Fibroblast of lung (primary cell): ENCODE results near the gene IL3. TPM values are rescaled to one million over a fixed set of nuclear protein-coding genes. Genes with fewer than 3 reads are reported as not detected.

Experiments used
- DNase-seq, 2 donors: peaks; one replicate each; pipeline versions ENCODE4 v3.0.0 to v3.0.0-alpha.2; 2010; ENCODE audit warnings: low read depth in 2 of 2
- H2AFZ ChIP-seq: 2 replicates; pipeline ENCODE4 v1.5.1; 2012; ENCODE audit warnings: low read length, control low read depth, inconsistent platforms
- H3K27ac ChIP-seq: 2 replicates; pipeline ENCODE4 v1.5.1; 2011; ENCODE audit warnings: low read length, control low read depth; ENCODE audit not compliant: insufficient read depth
- H3K27me3 ChIP-seq: 2 replicates; pipeline ENCODE4 v1.5.1; 2011; ENCODE audit warnings: mild to moderate bottlenecking, low read length; ENCODE audit not compliant: control insufficient read depth, insufficient read depth
- H3K36me3 ChIP-seq: 2 replicates; pipeline ENCODE4 v1.5.1; 2011; ENCODE audit warnings: low read length; ENCODE audit not compliant: control insufficient read depth, insufficient read depth
- H3K4me1 ChIP-seq: 2 replicates; pipeline ENCODE4 v1.5.1; 2011; ENCODE audit warnings: low read length; ENCODE audit not compliant: control insufficient read depth, insufficient read depth; ENCODE audit errors: extremely low read depth
- H3K4me2 ChIP-seq: 2 replicates; pipeline ENCODE4 v1.5.1; 2011; ENCODE audit warnings: low read length, control low read depth; ENCODE audit not compliant: insufficient read depth; ENCODE audit errors: extremely low read depth
- H3K4me3 ChIP-seq, 4 experiments: fragments of 200-600 bp in 1 of 4; sonication (generic) in 1 of 4; replicated peaks in 1 of 4; 2 replicates each; pipeline ENCODE4 v1.5.1; 2011 to 2016; ENCODE audit warnings: low read length in 4 of 4, low read depth in 3 of 4, mild to moderate bottlenecking in 3 of 4, control low read depth in 2 of 4, inconsistent platforms in 1 of 4, mixed read lengths in 1 of 4; ENCODE audit not compliant: insufficient read depth in 1 of 4; ENCODE audit errors: control extremely low read depth in 1 of 4
- H3K79me2 ChIP-seq: 2 replicates; pipeline ENCODE4 v1.5.1; 2012; ENCODE audit warnings: mild to moderate bottlenecking, low read length, inconsistent platforms; ENCODE audit not compliant: control insufficient read depth, insufficient read depth
- H3K9ac ChIP-seq: 2 replicates; pipeline ENCODE4 v1.5.1; 2011; ENCODE audit warnings: mild to moderate bottlenecking, low read length, control low read depth; ENCODE audit not compliant: insufficient read depth
- H3K9me3 ChIP-seq: 2 replicates; pipeline ENCODE4 v1.5.1; 2012; ENCODE audit warnings: low read depth, low read length; ENCODE audit not compliant: control insufficient read depth, insufficient read depth
- H4K20me1 ChIP-seq: 2 replicates; pipeline ENCODE4 v1.5.1; 2011; ENCODE audit warnings: low read length; ENCODE audit not compliant: control insufficient read depth, insufficient read depth; ENCODE audit errors: extremely low read depth
- CTCF ChIP-seq, 2 donors: IDR thresholded peaks in 1 of 2; conservative IDR thresholded peaks in 1 of 2; 1 replicate in 1 of 2; 2 replicates in 1 of 2; pipeline ENCODE4 v1.5.1; 2011 to 2012; ENCODE audit warnings: low read length in 2 of 2, control low read depth in 1 of 2, inconsistent platforms in 1 of 2, low read depth in 1 of 2, mild to moderate bottlenecking in 1 of 2
- EZH2 ChIP-seq: IDR thresholded peaks from 2 replicates; pipeline ENCODE4 v1.5.1; 2012; ENCODE audit warnings: low read length, control low read depth, mild to moderate bottlenecking; ENCODE audit errors: missing control alignments
- polyA plus RNA-seq, 2 donors: library from polyadenylated mRNA; depleted of rRNA in 1 of 2; stranded (reverse) in 1 of 2; unstranded in 1 of 2; fragments of >200 nt; gene quantifications; 2 replicates each; pipeline ENCODE4 v1.2.1, GENCODE V29; 2011 to 2012; ENCODE audit warnings: missing spikeins in 1 of 2
- total RNA-seq: library from RNA; depleted of rRNA; stranded (reverse); fragments of >200 nt; gene quantifications from 2 replicates; pipeline ENCODE4 v1.2.1, GENCODE V29; 2014

IL3 gene
- total and polyA plus RNA-seq, 2 donors (not counting 1 experiment from before 2014, with no cell fraction given) = not detected

DNA sequence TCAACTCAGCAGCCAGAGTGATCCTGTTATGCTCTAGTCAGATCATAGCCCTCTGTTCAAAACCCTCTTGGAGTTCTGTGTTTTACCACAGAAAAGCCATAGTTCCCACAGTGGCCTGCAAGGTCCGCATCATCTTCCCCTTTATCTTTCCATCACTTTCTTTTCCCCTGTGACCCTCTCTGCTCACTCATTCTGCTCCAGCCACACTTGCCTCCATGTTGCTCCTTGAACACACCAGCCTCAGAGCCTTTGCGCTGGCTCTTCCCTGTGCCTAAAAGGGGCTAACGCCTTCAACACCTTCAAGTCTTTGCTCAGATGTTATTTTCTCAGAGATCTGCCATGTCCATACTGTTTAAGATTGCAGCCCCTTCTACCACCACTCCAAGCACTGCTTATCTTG lies 39.5 kb downstream of the IL3 start:
- Histone ChIP-seq H3K4me3 (no peak overlapping the region), H3K79me2 (no peaks in the 10 kb centered on the region), H4K20me1 (no peaks in the 10 kb centered on the region), H3K9ac (no peak overlapping the region), H3K36me3 (no peaks in the 10 kb centered on the region), H3K27ac (no peak overlapping the region), H3K4me1 (peaks cover 33% of the 10 kb centered on the region), H3K4me2 (no peak overlapping the region), H3K9me3 (no peaks in the 10 kb centered on the region), H2AFZ (no peak overlapping the region), H3K27me3 (no peaks in the 10 kb centered on the region)
- DNase-seq = no peak
- no peak for TF ChIP-seq CTCF (conservative IDR thresholded peaks at IDR 0.05 in 1 of 2, IDR thresholded peaks at IDR 0.05 in 1 of 2; ENCODE audit: low read depth in 1 of 2, low read length in 2 of 2)
- no peak for TF ChIP-seq EZH2

- H3K4me2 ChIP-seq = no peak overlapping the region
- H4K20me1 ChIP-seq = no peaks in the 10 kb centered on the region
- H3K27me3 ChIP-seq = no peaks in the 10 kb centered on the region
- no peak overlapping the region for H3K9ac ChIP-seq
- no peak overlapping the region for H3K27ac ChIP-seq
- H2AFZ ChIP-seq = no peak overlapping the region
- H3K4me3 ChIP-seq = no peak overlapping the region
- peaks cover 25% of the 10 kb centered on the region for H3K4me1 ChIP-seq
- DNase-seq = no peak
- no peaks in the 10 kb centered on the region for H3K36me3 ChIP-seq
- no peaks in the 10 kb centered on the region for H3K79me2 ChIP-seq
- H3K9me3 ChIP-seq = no peaks in the 10 kb centered on the region
- TF ChIP-seq CTCF (conservative IDR thresholded peaks at IDR 0.05 in 1 of 2, IDR thresholded peaks at IDR 0.05 in 1 of 2; ENCODE audit: low read depth in 1 of 2, low read length in 2 of 2) (no peak), EZH2 (no peak)
These were observed 40.3 kb downstream of the IL3 start for GRCh38 chr5:132100672-132101261.

GRCh38 chr5:132101385-132101880 lies 41.0 kb downstream of the IL3 start:
- no peaks in the 10 kb centered on the region for H3K36me3 ChIP-seq
- H3K4me3 ChIP-seq = no peak overlapping the region
- H3K27me3 ChIP-seq = no peaks in the 10 kb centered on the region
- H3K27ac ChIP-seq = no peak overlapping the region
- no peaks in the 10 kb centered on the region for H4K20me1 ChIP-seq
- H3K9ac ChIP-seq = no peak overlapping the region
- no peak for DNase-seq
- H3K4me1 ChIP-seq = peaks cover 23% of the 10 kb centered on the region
- H3K79me2 ChIP-seq = no peaks in the 10 kb centered on the region
- no peak overlapping the region for H2AFZ ChIP-seq
- no peak overlapping the region for H3K4me2 ChIP-seq
- TF ChIP-seq EZH2 (no peak), CTCF (conservative IDR thresholded peaks at IDR 0.05 in 1 of 2, IDR thresholded peaks at IDR 0.05 in 1 of 2; ENCODE audit: low read depth in 1 of 2, low read length in 2 of 2) (no peak)
- no peaks in the 10 kb centered on the region for H3K9me3 ChIP-seq
